ENCODE results near the gene MFAP3.

DNA sequence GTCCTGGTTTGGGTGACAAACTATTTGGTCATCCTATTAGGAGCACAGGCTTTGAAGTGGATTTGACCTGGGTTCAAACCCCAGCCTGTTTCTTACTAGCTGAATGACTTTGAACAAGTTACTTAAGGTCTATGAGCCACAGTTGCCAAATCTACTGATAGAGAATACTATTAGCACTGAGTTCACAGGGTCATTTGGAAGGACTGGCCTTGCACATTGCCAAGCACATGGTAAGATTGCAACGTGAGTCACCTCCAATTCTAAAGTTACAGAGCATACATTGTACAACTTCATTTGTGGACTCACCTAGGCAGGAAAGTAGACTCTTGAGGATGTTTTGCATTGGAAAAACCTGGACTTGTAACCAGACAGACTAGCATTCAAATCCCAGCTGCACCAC, 38.9 kb downstream of the MFAP3 start:
- TF ChIP-seq, protein P1, sequence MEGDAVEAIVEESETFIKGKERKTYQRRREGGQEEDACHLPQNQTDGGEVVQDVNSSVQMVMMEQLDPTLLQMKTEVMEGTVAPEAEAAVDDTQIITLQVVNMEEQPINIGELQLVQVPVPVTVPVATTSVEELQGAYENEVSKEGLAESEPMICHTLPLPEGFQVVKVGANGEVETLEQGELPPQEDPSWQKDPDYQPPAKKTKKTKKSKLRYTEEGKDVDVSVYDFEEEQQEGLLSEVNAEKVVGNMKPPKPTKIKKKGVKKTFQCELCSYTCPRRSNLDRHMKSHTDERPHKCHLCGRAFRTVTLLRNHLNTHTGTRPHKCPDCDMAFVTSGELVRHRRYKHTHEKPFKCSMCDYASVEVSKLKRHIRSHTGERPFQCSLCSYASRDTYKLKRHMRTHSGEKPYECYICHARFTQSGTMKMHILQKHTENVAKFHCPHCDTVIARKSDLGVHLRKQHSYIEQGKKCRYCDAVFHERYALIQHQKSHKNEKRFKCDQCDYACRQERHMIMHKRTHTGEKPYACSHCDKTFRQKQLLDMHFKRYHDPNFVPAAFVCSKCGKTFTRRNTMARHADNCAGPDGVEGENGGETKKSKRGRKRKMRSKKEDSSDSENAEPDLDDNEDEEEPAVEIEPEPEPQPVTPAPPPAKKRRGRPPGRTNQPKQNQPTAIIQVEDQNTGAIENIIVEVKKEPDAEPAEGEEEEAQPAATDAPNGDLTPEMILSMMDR (IDR thresholded peaks at IDR 0.05; ENCODE audit: borderline replicate concordance, extremely low read depth, low read length, poor library complexity, severe bottlenecking) = no peak
- TF ChIP-seq EZH2 (IDR thresholded peaks at IDR 0.05; ENCODE audit: borderline replicate concordance, low read depth, low read length, severe bottlenecking) = no peak
